Measurements from ENCODE around the gene FAM76A.
"Not testable (repeated sequence)": the region's sequence is repeated elsewhere in the genome, so short reads cannot be mapped to it uniquely, and the experiment has no call there.

Gene FAM76A

GRCh38 chr1:27778056-27778455, 52.3 kb downstream of the FAM76A start:
- no peak for DNase-seq (ENCODE audit: low read depth, low spot score)

GRCh38 chr1:27779122-27779521, 53.4 kb downstream of the FAM76A start:
- no peak for DNase-seq (ENCODE audit: low read depth, low spot score)

- no peak for DNase-seq (ENCODE audit: low read depth, low spot score)
Measured at GRCh38 chr1:27782950-27783349, 57.2 kb downstream of the FAM76A start.

GRCh38 chr1:27784700-27785099, 58.9 kb downstream of the FAM76A start:
- no peak for DNase-seq (ENCODE audit: low read depth, low spot score)

- no peak for DNase-seq (ENCODE audit: low read depth, low spot score)
Measured at GRCh38 chr1:27785781-27786455, 60.2 kb downstream of the FAM76A start.

GRCh38 chr1:27787895-27788294, 62.1 kb downstream of the FAM76A start:
- no peak for DNase-seq (ENCODE audit: low read depth, low spot score)

GRCh38 chr1:27789540-27790041, 63.8 kb downstream of the FAM76A start:
- no peak for DNase-seq (ENCODE audit: low read depth, low spot score)

GRCh38 chr1:27790270-27790669, 64.5 kb downstream of the FAM76A start:
- DNase-seq (ENCODE audit: low read depth, low spot score) = not testable (repeated sequence)

GRCh38 chr1:27795601-27796000, 69.8 kb downstream of the FAM76A start:
- no peak for DNase-seq (ENCODE audit: low read depth, low spot score)

GRCh38 chr1:27804791-27805190, 79.0 kb downstream of the FAM76A start:
- no peak for DNase-seq (ENCODE audit: low read depth, low spot score)

- no peak for DNase-seq (ENCODE audit: low read depth, low spot score)
Measured at GRCh38 chr1:27806758-27807157, 81.0 kb downstream of the FAM76A start.

GRCh38 chr1:27807385-27807784, 81.6 kb downstream of the FAM76A start:
- DNase-seq (ENCODE audit: low read depth, low spot score) = no peak

GRCh38 chr1:27808131-27808530, 82.4 kb downstream of the FAM76A start:
- not testable (repeated sequence) for DNase-seq (ENCODE audit: low read depth, low spot score)

- DNase-seq (ENCODE audit: low read depth, low spot score) = no peak
Measured at GRCh38 chr1:27809883-27810282, 84.1 kb downstream of the FAM76A start.

GRCh38 chr1:27811741-27812500, 86.2 kb downstream of the FAM76A start:
- DNase-seq (ENCODE audit: low read depth, low spot score) = no peak
